ENCODE measurements around the gene GLIPR1L2.
"Not testable (repeated sequence)": the region's sequence is repeated elsewhere in the genome, so short reads cannot be mapped to it uniquely, and the experiment has no call there.

The GLIPR1L2 gene

GRCh38 chr12:75438059-75438754 lies 47.3 kb downstream of the GLIPR1L2 start:
- DNase-seq: no peak

- no peak for DNase-seq
Measured at GRCh38 chr12:75439048-75439447, 48.2 kb downstream of the GLIPR1L2 start.

GRCh38 chr12:75439930-75440329 lies 49.0 kb downstream of the GLIPR1L2 start:
- DNase-seq: no peak

- DNase-seq: not testable (repeated sequence)
Measured at GRCh38 chr12:75441687-75442449, 51.0 kb downstream of the GLIPR1L2 start.

- not testable (repeated sequence) for DNase-seq
Measured at GRCh38 chr12:75442454-75442853, 51.6 kb downstream of the GLIPR1L2 start.

GRCh38 chr12:75443709-75444108 lies 52.8 kb downstream of the GLIPR1L2 start:
- no peak for DNase-seq

GRCh38 chr12:75444429-75445136 lies 53.7 kb downstream of the GLIPR1L2 start:
- DNase-seq: no peak

GRCh38 chr12:75445137-75445507 lies 54.2 kb downstream of the GLIPR1L2 start:
- not testable (repeated sequence) for DNase-seq

- DNase-seq: no peak
Measured at GRCh38 chr12:75446857-75447256, 56.0 kb downstream of the GLIPR1L2 start.

- no peak for DNase-seq
Measured at GRCh38 chr12:75447691-75448393, 57.0 kb downstream of the GLIPR1L2 start.

- no peak for DNase-seq
Measured at GRCh38 chr12:75452675-75453330, 61.9 kb downstream of the GLIPR1L2 start.

- no peak for DNase-seq
Measured at GRCh38 chr12:75455839-75456238, 65.0 kb downstream of the GLIPR1L2 start.

- DNase-seq: no peak
Measured at GRCh38 chr12:75457191-75457590, 66.3 kb downstream of the GLIPR1L2 start.

GRCh38 chr12:75457866-75458265 lies 67.0 kb downstream of the GLIPR1L2 start:
- DNase-seq: not testable (repeated sequence)

GRCh38 chr12:75459755-75460154 lies 68.9 kb downstream of the GLIPR1L2 start:
- no peak for DNase-seq

- DNase-seq: no peak
Measured at GRCh38 chr12:75460204-75460603, 69.3 kb downstream of the GLIPR1L2 start.

GRCh38 chr12:75471902-75472890 lies 81.3 kb downstream of the GLIPR1L2 start:
- DNase-seq: no peak

- no peak for DNase-seq
Measured at GRCh38 chr12:75474116-75474515, 83.2 kb downstream of the GLIPR1L2 start.

GRCh38 chr12:75476071-75476470 lies 85.2 kb downstream of the GLIPR1L2 start:
- DNase-seq: no peak

GRCh38 chr12:75477137-75477536 lies 86.2 kb downstream of the GLIPR1L2 start:
- DNase-seq: no peak

GRCh38 chr12:75478116-75478794 lies 87.4 kb downstream of the GLIPR1L2 start:
- DNase-seq: no peak
